ENCODE data around the gene EP400. TPM values are rescaled to one million over a fixed set of nuclear protein-coding genes. Genes with fewer than 3 reads are reported as not detected.

EP400 gene
- total RNA-seq, 1 donor from 2014 or later: 35.9 TPM

GRCh38 chr12:132075026-132075713, 125.4 kb downstream of the EP400 start:
- H3K9me3 Mint-ChIP-seq (ENCODE audit: low read depth): no peaks in the 10 kb centered on the region
- H3K36me3 Mint-ChIP-seq (ENCODE audit: low read depth): peaks cover 33% of the 10 kb centered on the region
- H3K27me3 Mint-ChIP-seq (ENCODE audit: low read depth): no peaks in the 10 kb centered on the region

GRCh38 chr12:132075714-132076553, 126.2 kb downstream of the EP400 start:
- H3K27ac Mint-ChIP-seq (ENCODE audit: unreplicated experiment): no peak overlapping the region
- H3K4me1 Mint-ChIP-seq (ENCODE audit: low read depth): peaks cover 10% of the 10 kb centered on the region
- no peaks in the 10 kb centered on the region for H3K9me3 Mint-ChIP-seq (ENCODE audit: low read depth)
- no peak overlapping the region for H3K4me3 Mint-ChIP-seq (ENCODE audit: unreplicated experiment)
- TF ChIP-seq CTCF (IDR thresholded peaks at IDR 0.05): peak; percentile 23
- peaks cover 31% of the 10 kb centered on the region for H3K36me3 Mint-ChIP-seq (ENCODE audit: low read depth)
- H3K27me3 Mint-ChIP-seq (ENCODE audit: low read depth): no peaks in the 10 kb centered on the region
- DNase-seq (ENCODE audit: low spot score): no peak

More at GRCh38 chr12:132075026-132075713, 125.4 kb downstream of the EP400 start:
- TF ChIP-seq CTCF (IDR thresholded peaks at IDR 0.05): peak; percentile 62
- no peak overlapping the region for H3K27ac Mint-ChIP-seq (ENCODE audit: unreplicated experiment)
- no peak for DNase-seq (ENCODE audit: low spot score)
- no peak overlapping the region for H3K4me3 Mint-ChIP-seq (ENCODE audit: unreplicated experiment)
- H3K4me1 Mint-ChIP-seq (ENCODE audit: low read depth): peaks cover 10% of the 10 kb centered on the region

- H3K4me1 Mint-ChIP-seq (ENCODE audit: low read depth): peaks cover 10% of the 10 kb centered on the region
- H3K27me3 Mint-ChIP-seq (ENCODE audit: low read depth): no peaks in the 10 kb centered on the region
- H3K27ac Mint-ChIP-seq (ENCODE audit: unreplicated experiment): no peak overlapping the region
These were observed 127.0 kb downstream of the EP400 start for GRCh38 chr12:132076711-132077110.

GRCh38 chr12:132077322-132078100, 127.8 kb downstream of the EP400 start:
- Mint-ChIP-seq H3K27me3 (ENCODE audit: low read depth) (no peaks in the 10 kb centered on the region), H3K27ac (ENCODE audit: unreplicated experiment) (peak overlapping the region; percentile 8), H3K9me3 (ENCODE audit: low read depth) (no peaks in the 10 kb centered on the region), H3K4me1 (ENCODE audit: low read depth) (peaks cover 10% of the 10 kb centered on the region), H3K4me3 (ENCODE audit: unreplicated experiment) (no peak overlapping the region), H3K36me3 (ENCODE audit: low read depth) (peaks cover 24% of the 10 kb centered on the region)
- TF ChIP-seq CTCF (IDR thresholded peaks at IDR 0.05): no peak
- no peak for DNase-seq (ENCODE audit: low spot score)

More at GRCh38 chr12:132076711-132077110, 127.0 kb downstream of the EP400 start:
- no peak for TF ChIP-seq CTCF (IDR thresholded peaks at IDR 0.05)
- DNase-seq (ENCODE audit: low spot score): no peak
- Mint-ChIP-seq H3K36me3 (ENCODE audit: low read depth) (peaks cover 26% of the 10 kb centered on the region), H3K4me3 (ENCODE audit: unreplicated experiment) (no peak overlapping the region), H3K9me3 (ENCODE audit: low read depth) (no peaks in the 10 kb centered on the region)

GRCh38 chr12:132078190-132078589, 128.4 kb downstream of the EP400 start:
- H3K36me3 Mint-ChIP-seq (ENCODE audit: low read depth): peaks cover 24% of the 10 kb centered on the region
- peak overlapping the region; percentile 61 for H3K27ac Mint-ChIP-seq (ENCODE audit: unreplicated experiment)

More at GRCh38 chr12:132078190-132078589, 128.4 kb downstream of the EP400 start:
- H3K4me3 Mint-ChIP-seq (ENCODE audit: unreplicated experiment): no peak overlapping the region
- no peak for DNase-seq (ENCODE audit: low spot score)
- H3K4me1 Mint-ChIP-seq (ENCODE audit: low read depth): peaks cover 10% of the 10 kb centered on the region
- no peak for TF ChIP-seq CTCF (IDR thresholded peaks at IDR 0.05)
- H3K27me3 Mint-ChIP-seq (ENCODE audit: low read depth): no peaks in the 10 kb centered on the region
- no peaks in the 10 kb centered on the region for H3K9me3 Mint-ChIP-seq (ENCODE audit: low read depth)

All from chondrocyte (in vitro differentiated cells).